Activated CD8-positive, alpha-beta T cell treated with anti-CD3 and anti-CD28 coated beads for 36 hours (primary cell): ENCODE results near the gene GRM5. TPM values are rescaled to one million over a fixed set of nuclear protein-coding genes. Genes with fewer than 3 reads are reported as not detected.

Experiments
- ATAC-seq: fragments of 200-7000 bp; cut with Tn5 transposase; one replicate; pipeline ENCODE4 v1.10.0; 2021; ENCODE audit warnings: mild to moderate bottlenecking, moderate library complexity
- CTCF ChIA-PET: fragments of 350-600 bp; sonication (Branson Sonifier 250); formaldehyde crosslinking; loops from one replicate; lab custom pipeline; 2021; ENCODE audit warnings: antibody characterized with exemption; lab: Charles Lee
- POLR2A ChIA-PET: fragments of 350-600 bp; sonication (Branson Sonifier 250); formaldehyde crosslinking; loops from one replicate; lab custom pipeline; 2021; ENCODE audit warnings: antibody characterized with exemption; lab: Charles Lee
- DNase-seq: peaks from one replicate; pipeline ENCODE4 v3.0.0-alpha.2; 2020
- H3K27ac Mint-ChIP-seq: one replicate; pipeline ENCODE4 v1.8.0; 2021; ENCODE audit warnings: mild to moderate bottlenecking, mixed read lengths
- H3K27me3 Mint-ChIP-seq: one replicate; pipeline ENCODE4 v1.8.0; 2021; ENCODE audit warnings: mixed read lengths
- H3K36me3 Mint-ChIP-seq: one replicate; pipeline ENCODE4 v1.8.0; 2021; ENCODE audit warnings: low read depth, mixed read lengths
- H3K4me1 Mint-ChIP-seq: one replicate; pipeline ENCODE4 v1.8.0; 2021; ENCODE audit warnings: low read depth, mixed read lengths
- H3K4me3 Mint-ChIP-seq: one replicate; pipeline ENCODE4 v1.8.0; 2021; ENCODE audit warnings: mild to moderate bottlenecking, moderate library complexity, mixed read lengths
- H3K9me3 Mint-ChIP-seq: one replicate; pipeline ENCODE4 v1.8.0; 2021; ENCODE audit warnings: mixed read lengths
- CTCF ChIP-seq: fragments of 200-600 bp; IDR thresholded peaks from one replicate; pipeline ENCODE4 v1.8.0; 2022; ENCODE audit warnings: antibody characterized with exemption, mild to moderate bottlenecking
- intact Hi-C: fragments of 100-400 bp; cut with micrococcal nuclease; formaldehyde crosslinking; loops from one replicate; pipeline ENCODE4 v1.10.0; 2022
- total RNA-seq, 2 experiments: library from RNA; stranded (reverse); gene quantifications; one replicate each; pipeline ENCODE4 v1.2.3, GENCODE V29; 2021

Gene GRM5
- total RNA-seq, 2 experiments from 2014 or later = not detected

- ATAC-seq (no peak), DNase-seq (no peak)
- TF ChIP-seq CTCF = no peak
- intact Hi-C loops = no loop called here
- no peak overlapping the region for H3K27ac Mint-ChIP-seq
- peaks cover 3% of the 10 kb centered on the region for H3K9me3 Mint-ChIP-seq
- H3K4me3 Mint-ChIP-seq = no peak overlapping the region
- no peaks in the 10 kb centered on the region for H3K36me3 Mint-ChIP-seq
- POLR2A ChIA-PET = no interaction called here
- H3K4me1 Mint-ChIP-seq = peaks cover 5% of the 10 kb centered on the region
- H3K27me3 Mint-ChIP-seq = no peaks in the 10 kb centered on the region
- CTCF ChIA-PET = no interaction called here
These were observed 385.0 kb downstream of the GRM5 start for GRCh38 chr11:88680806-88681205.

- Mint-ChIP-seq H3K27me3 (no peaks in the 10 kb centered on the region), H3K36me3 (no peaks in the 10 kb centered on the region), H3K4me1 (no peaks in the 10 kb centered on the region), H3K27ac (no peak overlapping the region), H3K4me3 (no peak overlapping the region), H3K9me3 (no peaks in the 10 kb centered on the region)
- ChIA-PET CTCF (no interaction called here), POLR2A (no interaction called here)
- DNase-seq (no peak), ATAC-seq (no peak)
- intact Hi-C loops = no loop called here
- no peak for TF ChIP-seq CTCF
These were observed 399.4 kb downstream of the GRM5 start for GRCh38 chr11:88666364-88666763.

GRCh38 chr11:88657076-88657738, 408.6 kb downstream of the GRM5 start:
- Mint-ChIP-seq H3K27me3 (no peaks in the 10 kb centered on the region), H3K27ac (no peak overlapping the region), H3K4me3 (no peak overlapping the region), H3K36me3 (no peaks in the 10 kb centered on the region), H3K9me3 (no peaks in the 10 kb centered on the region), H3K4me1 (peaks cover 8% of the 10 kb centered on the region)
- TF ChIP-seq CTCF = no peak
- ChIA-PET CTCF (interaction anchor here (1.4 kb wide), 1 partner anchor 105 kb away, joined by 5 read pairs; no protein-coding TSS in a partner anchor), POLR2A (no interaction called here)
- no peak for DNase-seq
- ATAC-seq = no peak
- intact Hi-C loops = no loop called here

GRCh38 chr11:88656283-88656682, 409.5 kb downstream of the GRM5 start:
- no peaks in the 10 kb centered on the region for H3K9me3 Mint-ChIP-seq
- H3K27me3 Mint-ChIP-seq = no peaks in the 10 kb centered on the region
- peaks cover 8% of the 10 kb centered on the region for H3K4me1 Mint-ChIP-seq
- POLR2A ChIA-PET = no interaction called here
- no peaks in the 10 kb centered on the region for H3K36me3 Mint-ChIP-seq
- intact Hi-C loops = no loop called here
- no peak overlapping the region for H3K27ac Mint-ChIP-seq
- ATAC-seq (no peak), DNase-seq (no peak)
- TF ChIP-seq CTCF = no peak
- CTCF ChIA-PET = no interaction called here
- no peak overlapping the region for H3K4me3 Mint-ChIP-seq

GRCh38 chr11:88655656-88656055, 410.1 kb downstream of the GRM5 start:
- intact Hi-C loops = no loop called here
- H3K36me3 Mint-ChIP-seq = no peaks in the 10 kb centered on the region
- no peak for TF ChIP-seq CTCF
- H3K27me3 Mint-ChIP-seq = no peaks in the 10 kb centered on the region
- peaks cover 8% of the 10 kb centered on the region for H3K4me1 Mint-ChIP-seq
- no peaks in the 10 kb centered on the region for H3K9me3 Mint-ChIP-seq
- DNase-seq (no peak), ATAC-seq (no peak)
- no peak overlapping the region for H3K27ac Mint-ChIP-seq
- H3K4me3 Mint-ChIP-seq = no peak overlapping the region
- ChIA-PET CTCF (no interaction called here), POLR2A (no interaction called here)
